ENCODE data around the gene KCNAB2. TPM values are rescaled to one million over a fixed set of nuclear protein-coding genes. Genes with fewer than 3 reads are reported as not detected.
A peak's percentile ranks its signal among the peaks of the same experiment; 100 is the strongest.

Gene KCNAB2
- total RNA-seq, 3 donors from 2014 or later: 6.9 to 19.8 (median 9.8) TPM

DNA sequence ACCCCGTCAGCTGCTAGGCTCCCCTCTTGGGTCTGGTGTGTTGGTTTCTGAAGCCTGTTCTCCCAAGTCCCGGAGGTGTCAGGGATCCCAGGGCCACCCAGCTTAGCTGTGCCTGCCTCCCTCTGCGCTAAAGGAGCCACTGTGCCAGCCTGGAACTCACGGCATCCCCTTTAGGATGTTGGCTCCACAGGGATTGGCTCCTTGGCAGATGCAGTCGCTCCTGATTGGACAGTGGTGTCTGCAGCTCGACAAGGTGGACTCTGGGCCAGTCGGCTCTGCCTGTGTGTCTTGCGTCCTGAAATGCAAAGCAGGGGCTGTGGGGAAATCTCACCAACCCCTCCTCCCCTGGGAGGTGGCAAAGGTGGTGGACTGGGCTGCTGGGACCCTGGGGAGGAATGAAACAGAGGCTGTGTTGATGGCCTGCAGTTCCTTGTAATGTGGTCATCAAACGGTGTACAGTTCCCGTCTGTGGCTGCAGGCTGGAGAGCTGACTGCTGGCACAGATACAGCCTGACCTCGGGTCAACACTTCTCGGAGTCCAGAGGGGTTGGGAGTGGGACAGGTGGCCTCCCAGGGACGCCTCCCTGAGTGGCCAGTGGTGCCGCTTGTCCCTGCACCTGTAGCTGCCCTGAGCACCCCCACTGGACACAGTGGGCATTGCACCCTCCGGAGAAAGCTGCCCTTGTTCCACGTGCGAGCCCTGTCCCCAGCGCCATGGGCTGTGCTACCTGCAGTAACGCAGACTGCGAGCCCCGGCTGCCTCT lies 11.5 kb upstream of the KCNAB2 start:
- Histone ChIP-seq H3K4me3 (no peak overlapping the region), H3K4me1 (no peaks in the 10 kb centered on the region), H3K36me3 (no peaks in the 10 kb centered on the region), H3K27ac (no peak overlapping the region), H3K27me3 (no peaks in the 10 kb centered on the region), H3K9me3 (no peaks in the 10 kb centered on the region)
- intact Hi-C loops (cut with DNase I; ENCODE audit: low total_unique reads): no loop called here
- TF ChIP-seq, protein P1, sequence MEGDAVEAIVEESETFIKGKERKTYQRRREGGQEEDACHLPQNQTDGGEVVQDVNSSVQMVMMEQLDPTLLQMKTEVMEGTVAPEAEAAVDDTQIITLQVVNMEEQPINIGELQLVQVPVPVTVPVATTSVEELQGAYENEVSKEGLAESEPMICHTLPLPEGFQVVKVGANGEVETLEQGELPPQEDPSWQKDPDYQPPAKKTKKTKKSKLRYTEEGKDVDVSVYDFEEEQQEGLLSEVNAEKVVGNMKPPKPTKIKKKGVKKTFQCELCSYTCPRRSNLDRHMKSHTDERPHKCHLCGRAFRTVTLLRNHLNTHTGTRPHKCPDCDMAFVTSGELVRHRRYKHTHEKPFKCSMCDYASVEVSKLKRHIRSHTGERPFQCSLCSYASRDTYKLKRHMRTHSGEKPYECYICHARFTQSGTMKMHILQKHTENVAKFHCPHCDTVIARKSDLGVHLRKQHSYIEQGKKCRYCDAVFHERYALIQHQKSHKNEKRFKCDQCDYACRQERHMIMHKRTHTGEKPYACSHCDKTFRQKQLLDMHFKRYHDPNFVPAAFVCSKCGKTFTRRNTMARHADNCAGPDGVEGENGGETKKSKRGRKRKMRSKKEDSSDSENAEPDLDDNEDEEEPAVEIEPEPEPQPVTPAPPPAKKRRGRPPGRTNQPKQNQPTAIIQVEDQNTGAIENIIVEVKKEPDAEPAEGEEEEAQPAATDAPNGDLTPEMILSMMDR (IDR thresholded peaks at IDR 0.05): peak in 2 of 3 donors; percentile 19 to 54
- TF ChIP-seq POLR2A (IDR thresholded peaks at IDR 0.05) (no peak), POLR2AphosphoS5 (IDR thresholded peaks at IDR 0.05) (no peak)
- no peak for DNase-seq (ENCODE audit: low spot score in 2 of 2)

DNA sequence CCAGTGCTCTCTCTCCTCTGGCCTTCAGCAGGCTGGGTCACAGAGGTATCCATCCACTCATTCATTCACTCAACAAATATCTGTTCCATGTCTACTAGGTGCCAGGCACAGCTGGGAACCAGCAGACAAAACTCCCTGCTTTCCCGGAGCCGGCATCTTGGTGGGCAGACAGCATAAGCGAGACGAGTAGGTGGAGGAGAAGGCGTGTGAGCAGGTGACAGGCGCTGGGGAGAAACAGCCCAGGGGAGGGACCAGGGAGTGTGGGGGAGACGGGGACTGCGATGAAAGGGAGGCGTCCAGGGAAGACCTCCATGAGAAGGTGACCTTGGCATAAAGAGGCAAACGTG lies 11.0 kb upstream of the KCNAB2 start:
- Histone ChIP-seq H3K27ac (no peak overlapping the region), H3K4me3 (no peak overlapping the region), H3K36me3 (no peaks in the 10 kb centered on the region), H3K9me3 (no peaks in the 10 kb centered on the region), H3K27me3 (no peaks in the 10 kb centered on the region), H3K4me1 (no peaks in the 10 kb centered on the region)
- no peak for TF ChIP-seq POLR2A (IDR thresholded peaks at IDR 0.05)
- TF ChIP-seq, protein P1 (IDR thresholded peaks at IDR 0.05): no peak
- TF ChIP-seq POLR2AphosphoS5 (IDR thresholded peaks at IDR 0.05): no peak
- no peak for DNase-seq (ENCODE audit: low spot score in 2 of 2)
- intact Hi-C loops (cut with DNase I; ENCODE audit: low total_unique reads): no loop called here

DNA sequence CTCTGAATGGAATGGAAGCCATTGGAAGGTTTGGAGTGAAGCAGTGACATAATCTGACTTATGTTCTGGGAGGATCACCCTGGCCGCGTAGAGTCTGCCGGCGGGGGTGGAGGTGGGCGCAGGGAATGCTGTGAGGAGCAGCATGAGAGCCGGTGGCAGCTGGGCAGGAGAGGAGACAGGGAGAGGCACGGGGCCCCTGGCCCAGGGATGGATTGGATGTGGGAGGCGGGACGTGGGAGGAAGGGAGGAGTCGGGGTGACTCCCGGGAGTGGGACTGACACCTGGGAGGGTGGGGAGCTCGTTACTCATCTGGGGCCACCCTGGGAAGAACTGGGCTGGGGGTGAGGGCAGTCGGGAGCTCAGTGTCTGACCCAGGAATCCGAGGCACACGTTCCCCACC lies 10.4 kb upstream of the KCNAB2 start:
- no peak for TF ChIP-seq POLR2AphosphoS5 (IDR thresholded peaks at IDR 0.05)
- TF ChIP-seq, protein P1 (IDR thresholded peaks at IDR 0.05): no peak
- TF ChIP-seq POLR2A (IDR thresholded peaks at IDR 0.05): no peak
- intact Hi-C loops (cut with DNase I; ENCODE audit: low total_unique reads): no loop called here
- Histone ChIP-seq H3K36me3 (no peaks in the 10 kb centered on the region), H3K4me3 (no peak overlapping the region), H3K4me1 (no peaks in the 10 kb centered on the region), H3K9me3 (no peaks in the 10 kb centered on the region), H3K27ac (no peak overlapping the region), H3K27me3 (no peaks in the 10 kb centered on the region)
- DNase-seq (ENCODE audit: low spot score in 2 of 2): no peak

DNA sequence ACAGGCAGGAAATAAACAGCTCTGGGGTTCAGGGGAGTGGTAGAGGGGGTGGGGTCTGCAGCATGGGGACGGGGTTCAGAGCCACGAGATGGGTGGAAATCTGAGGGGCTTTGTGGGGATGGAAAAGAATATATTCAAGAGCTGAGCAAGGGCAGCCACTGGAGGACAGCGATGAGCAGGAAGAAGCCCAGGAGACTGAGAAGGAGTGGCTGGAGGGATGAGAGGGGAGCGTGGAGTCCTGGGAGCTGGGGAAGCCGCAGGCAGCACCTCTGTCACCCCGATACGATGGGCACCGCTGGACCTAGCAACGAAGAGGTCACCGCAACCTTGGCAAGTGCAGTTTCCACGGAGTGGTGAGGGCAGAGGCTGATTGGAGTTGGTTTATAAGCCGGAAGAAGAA lies 10.0 kb upstream of the KCNAB2 start:
- intact Hi-C loops (cut with DNase I; ENCODE audit: low total_unique reads): no loop called here
- H3K4me1 ChIP-seq: no peaks in the 10 kb centered on the region

DNA sequence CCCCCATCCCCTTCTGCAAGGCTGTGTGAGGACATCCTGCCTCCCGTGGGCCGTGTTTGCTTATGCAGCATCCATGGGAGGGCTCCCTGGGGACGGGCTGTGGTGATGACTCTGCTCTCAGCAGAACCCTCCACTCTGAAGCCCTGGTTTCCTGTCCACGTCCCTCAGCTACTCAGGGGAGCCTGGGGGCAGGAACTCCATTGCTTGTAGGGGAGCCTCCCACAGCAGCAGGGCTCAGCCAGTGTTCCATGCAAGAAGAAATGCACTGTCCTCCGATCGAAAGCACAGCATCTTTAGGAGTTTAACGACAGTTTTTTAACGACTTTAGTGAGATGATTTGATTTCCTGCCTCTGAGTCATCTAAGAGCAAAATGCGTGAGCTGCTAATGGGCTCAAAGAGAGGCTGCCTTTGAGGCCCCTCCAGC lies 8.3 kb upstream of the KCNAB2 start:
- H3K4me3 ChIP-seq: no peak overlapping the region
- no peaks in the 10 kb centered on the region for H3K4me1 ChIP-seq
- intact Hi-C loops (cut with DNase I; ENCODE audit: low total_unique reads): no loop called here
- no peak for DNase-seq (ENCODE audit: low spot score in 2 of 2)
- H3K36me3 ChIP-seq: no peaks in the 10 kb centered on the region
- TF ChIP-seq, protein P1 (IDR thresholded peaks at IDR 0.05): no peak
- TF ChIP-seq POLR2A (IDR thresholded peaks at IDR 0.05) (no peak), POLR2AphosphoS5 (IDR thresholded peaks at IDR 0.05) (no peak)
- H3K27ac ChIP-seq: no peak overlapping the region
- no peaks in the 10 kb centered on the region for H3K9me3 ChIP-seq
- no peaks in the 10 kb centered on the region for H3K27me3 ChIP-seq

More for the DNA sequence above, 10.0 kb upstream of the KCNAB2 start:
- H3K36me3 ChIP-seq: no peaks in the 10 kb centered on the region
- no peaks in the 10 kb centered on the region for H3K27me3 ChIP-seq
- H3K9me3 ChIP-seq: no peaks in the 10 kb centered on the region
- TF ChIP-seq POLR2AphosphoS5 (IDR thresholded peaks at IDR 0.05) (no peak), POLR2A (IDR thresholded peaks at IDR 0.05) (no peak)
- TF ChIP-seq, protein P1 (IDR thresholded peaks at IDR 0.05): no peak
- no peak for DNase-seq (ENCODE audit: low spot score in 2 of 2)
- no peak overlapping the region for H3K4me3 ChIP-seq
- H3K27ac ChIP-seq: no peak overlapping the region

All from breast epithelium (tissue), 4 donors.